HepG2 (cell line): ENCODE measurements around the gene SYNJ2. TPM values are rescaled to one million over a fixed set of nuclear protein-coding genes. Genes with fewer than 3 reads are reported as not detected.

Source experiments
- ARID2 ChIP-seq: sonication (generic); formaldehyde crosslinking; IDR thresholded peaks from 2 replicates; pipeline ENCODE4 v1.8.1; 2022; ENCODE audit warnings: mild to moderate bottlenecking, missing genetic modification reagents, borderline replicate concordance
- CHD4 ChIP-seq: fragments of 200-600 bp; sonication (generic); IDR thresholded peaks from 2 replicates; pipeline ENCODE4 v1.7.0; 2017; ENCODE audit warnings: mild to moderate bottlenecking, low read length, borderline replicate concordance
- EED ChIP-seq: sonication (generic); formaldehyde crosslinking; IDR thresholded peaks from 2 replicates; pipeline ENCODE4 v1.5.0; 2020; ENCODE audit warnings: mild to moderate bottlenecking, missing genetic modification reagents
- GATAD2A ChIP-seq: IDR thresholded peaks from 2 replicates; pipeline ENCODE4 v1.6.1; 2016
- MAFF ChIP-seq: IDR thresholded peaks from 2 replicates; pipeline ENCODE4 v1.6.1; 2011; ENCODE audit warnings: low read depth, low read length, improper control_type of control experiment
- NR2F2 ChIP-seq: IDR thresholded peaks from 2 replicates; pipeline ENCODE4 v1.6.1; 2012; ENCODE audit warnings: low read depth, inconsistent platforms, borderline replicate concordance
- RARG ChIP-seq: sonication (generic); formaldehyde crosslinking; IDR thresholded peaks from 2 replicates; pipeline ENCODE4 v1.4.0; 2020; ENCODE audit warnings: low read depth, mild to moderate bottlenecking, missing genetic modification reagents
- THAP11 ChIP-seq: IDR thresholded peaks from 2 replicates; pipeline ENCODE4 v1.6.1; 2016; ENCODE audit warnings: missing biosample characterization, missing genetic modification reagents
- ZBTB20 ChIP-seq: sonication (generic); formaldehyde crosslinking; IDR thresholded peaks from 2 replicates; pipeline ENCODE4 v1.8.1; 2023; ENCODE audit warnings: missing genetic modification reagents, low read depth, mild to moderate bottlenecking, borderline replicate concordance
- ZFP1 ChIP-seq: IDR thresholded peaks from 2 replicates; pipeline ENCODE4 v1.6.1; 2016
- ZNF337 ChIP-seq: sonication (generic); formaldehyde crosslinking; IDR thresholded peaks from 2 replicates; pipeline ENCODE4 v1.5.1; 2020; ENCODE audit warnings: missing genetic modification reagents, low read depth, mild to moderate bottlenecking, borderline replicate concordance
- ZNF441 ChIP-seq: sonication (generic); formaldehyde crosslinking; IDR thresholded peaks from 2 replicates; pipeline ENCODE4 v1.7.0; 2021; ENCODE audit warnings: missing genetic modification reagents, borderline replicate concordance
- ZNF629 ChIP-seq: sonication (generic); formaldehyde crosslinking; conservative IDR thresholded peaks from 2 replicates; pipeline ENCODE4 v1.5.0; 2020; ENCODE audit warnings: missing genetic modification reagents
- ZNF713 ChIP-seq: sonication (generic); formaldehyde crosslinking; IDR thresholded peaks from 2 replicates; pipeline ENCODE4 v1.4.0; 2020; ENCODE audit warnings: mild to moderate bottlenecking, missing genetic modification reagents
- ZNF749 ChIP-seq: sonication (generic); formaldehyde crosslinking; IDR thresholded peaks from 2 replicates; pipeline ENCODE4 v1.8.0; 2022; ENCODE audit warnings: mild to moderate bottlenecking, missing genetic modification reagents, moderate library complexity, borderline replicate concordance
- ZNF883 ChIP-seq: sonication (generic); formaldehyde crosslinking; IDR thresholded peaks from 2 replicates; pipeline ENCODE4 v1.5.1; 2020; ENCODE audit warnings: mild to moderate bottlenecking, missing genetic modification reagents; ENCODE audit errors: not compliant biosample characterization
- polyA plus RNA-seq, 8 experiments: library from polyadenylated mRNA; depleted of rRNA in 3 of 8; stranded (reverse) in 7 of 8; unstranded in 1 of 8; fragments of >200 nt; fragmentation: Illumina TruSeq in 4 of 8; extraction: Trizol in 4 of 8; gene quantifications; 2 replicates each; pipeline versions ENCODE4 v1.2.1 to v1.2.3, GENCODE V29; 2011 to 2016; ENCODE audit warnings: low read depth in 4 of 8, missing spikeins in 1 of 8, mixed read lengths in 1 of 8; ENCODE audit not compliant: insufficient read depth in 1 of 8
- total RNA-seq, 5 experiments: library from RNA; depleted of rRNA; stranded (reverse); fragments of >200 nt; fragmentation: Illumina TruSeq; extraction: Trizol; gene quantifications; 2 replicates each; pipeline ENCODE4 v1.2.3, GENCODE V29; 2016; ENCODE audit warnings: low read depth in 1 of 5
- TF ChIP-seq, protein P1 (sequence below): sonication (generic); formaldehyde crosslinking; IDR thresholded peaks from 2 replicates; pipeline ENCODE4 v1.5.1; 2020; ENCODE audit warnings: mild to moderate bottlenecking, missing genetic modification reagents, borderline replicate concordance
- TF ChIP-seq, protein P2 (sequence below): sonication (generic); formaldehyde crosslinking; IDR thresholded peaks from 2 replicates; pipeline ENCODE4 v1.5.0; 2020; ENCODE audit warnings: mild to moderate bottlenecking, missing genetic modification reagents
- TF ChIP-seq, protein P3 (sequence below): IDR thresholded peaks from 2 replicates; pipeline ENCODE4 v1.6.1; 2016; ENCODE audit warnings: low read depth
- TF ChIP-seq, protein P4 (sequence below): sonication (generic); formaldehyde crosslinking; IDR thresholded peaks from 2 replicates; pipeline ENCODE4 v1.9.0; 2021; ENCODE audit warnings: missing genetic modification reagents, mild to moderate bottlenecking, borderline replicate concordance
- TF ChIP-seq, protein P5 (sequence below): sonication (generic); formaldehyde crosslinking; IDR thresholded peaks from 2 replicates; pipeline ENCODE4 v1.4.0; 2020; ENCODE audit warnings: missing genetic modification reagents

Gene SYNJ2
- total and polyA plus RNA-seq, 2 of the 13 experiments (the other 11 are each of a cell fraction or from before 2014, with no cell fraction given): 39.1 to 57.6 TPM

DNA sequence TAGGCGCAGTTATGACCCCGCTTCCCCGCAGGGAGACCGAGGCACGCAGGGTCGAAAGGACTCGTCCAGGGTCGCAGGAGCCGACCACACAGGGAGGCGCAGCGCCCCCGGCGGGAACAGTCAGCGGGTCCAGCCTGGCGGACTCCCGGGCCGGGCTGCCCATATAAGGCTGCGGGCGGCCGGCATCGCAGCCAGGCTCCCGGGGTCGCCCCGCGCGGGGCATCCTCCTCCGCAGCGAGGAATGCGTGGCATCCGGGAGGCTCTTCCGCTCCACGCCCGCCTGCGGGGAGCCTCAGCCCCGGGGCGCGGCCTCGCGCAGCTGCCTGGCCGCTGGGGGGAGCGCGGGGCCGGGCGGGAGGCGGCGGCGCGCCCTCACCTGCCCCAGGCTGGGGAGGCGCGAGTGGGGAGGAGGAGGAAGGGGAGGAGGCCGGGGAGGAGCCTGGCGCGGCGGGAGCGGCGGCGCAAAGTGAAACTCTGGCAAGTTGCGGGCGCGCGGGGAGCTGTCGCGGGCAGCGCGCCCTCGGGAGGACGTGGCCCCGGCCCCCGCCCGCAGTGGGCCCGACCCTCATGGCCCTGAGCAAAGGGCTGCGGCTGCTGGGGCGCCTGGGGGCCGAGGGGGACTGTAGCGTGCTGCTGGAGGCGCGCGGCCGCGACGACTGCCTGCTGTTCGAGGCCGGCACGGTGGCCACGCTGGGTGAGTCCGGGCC, at the start of gene SYNJ2 (continued):
- TF ChIP-seq ARID2 (CRISPR knock-in tag) (no peak; the same call in 1 of the 2 replicates), MAFF (no peak), ZFP1 (CRISPR knock-in tag) (no peak), ZNF337 (CRISPR knock-in tag) (no peak; the same call in 1 of the 2 replicates), ZNF441 (CRISPR knock-in tag) (peak; percentile 87), ZNF713 (CRISPR knock-in tag) (0 out of 2 replicates have a peak, but pooled peaks have one; percentile 4), ZBTB20 (no peak; the same call in 1 of the 2 replicates), ZNF883 (peak; percentile 18), NR2F2 (no peak; the same call in 1 of the 2 replicates), ZNF629 (peak; percentile 45; the same call in 1 of the 2 replicates), ZNF749 (CRISPR knock-in tag) (peak; percentile 80; the same call in 1 of the 2 replicates), GATAD2A (CRISPR knock-in tag) (no peak; the same call in none of the 2 replicates), RARG (no peak), CHD4 (no peak), THAP11 (no peak; the same call in 1 of the 2 replicates), EED (no peak; the same call in 1 of the 2 replicates)
- TF ChIP-seq, protein P1, sequence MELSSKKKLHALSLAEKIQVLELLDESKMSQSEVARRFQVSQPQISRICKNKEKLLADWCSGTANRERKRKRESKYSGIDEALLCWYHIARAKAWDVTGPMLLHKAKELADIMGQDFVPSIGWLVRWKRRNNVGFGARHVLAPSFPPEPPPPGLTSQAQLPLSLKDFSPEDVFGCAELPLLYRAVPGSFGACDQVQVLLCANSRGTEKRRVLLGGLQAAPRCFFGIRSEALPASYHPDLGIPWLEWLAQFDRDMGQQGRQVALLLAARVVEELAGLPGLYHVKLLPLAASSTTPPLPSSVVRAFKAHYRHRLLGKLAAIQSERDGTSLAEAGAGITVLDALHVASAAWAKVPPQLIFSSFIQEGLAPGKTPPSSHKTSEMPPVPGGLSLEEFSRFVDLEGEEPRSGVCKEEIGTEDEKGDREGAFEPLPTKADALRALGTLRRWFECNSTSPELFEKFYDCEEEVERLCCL (CRISPR knock-in tag): peak; percentile 53; the same call in 1 of the 2 replicates
- TF ChIP-seq, protein P2, sequence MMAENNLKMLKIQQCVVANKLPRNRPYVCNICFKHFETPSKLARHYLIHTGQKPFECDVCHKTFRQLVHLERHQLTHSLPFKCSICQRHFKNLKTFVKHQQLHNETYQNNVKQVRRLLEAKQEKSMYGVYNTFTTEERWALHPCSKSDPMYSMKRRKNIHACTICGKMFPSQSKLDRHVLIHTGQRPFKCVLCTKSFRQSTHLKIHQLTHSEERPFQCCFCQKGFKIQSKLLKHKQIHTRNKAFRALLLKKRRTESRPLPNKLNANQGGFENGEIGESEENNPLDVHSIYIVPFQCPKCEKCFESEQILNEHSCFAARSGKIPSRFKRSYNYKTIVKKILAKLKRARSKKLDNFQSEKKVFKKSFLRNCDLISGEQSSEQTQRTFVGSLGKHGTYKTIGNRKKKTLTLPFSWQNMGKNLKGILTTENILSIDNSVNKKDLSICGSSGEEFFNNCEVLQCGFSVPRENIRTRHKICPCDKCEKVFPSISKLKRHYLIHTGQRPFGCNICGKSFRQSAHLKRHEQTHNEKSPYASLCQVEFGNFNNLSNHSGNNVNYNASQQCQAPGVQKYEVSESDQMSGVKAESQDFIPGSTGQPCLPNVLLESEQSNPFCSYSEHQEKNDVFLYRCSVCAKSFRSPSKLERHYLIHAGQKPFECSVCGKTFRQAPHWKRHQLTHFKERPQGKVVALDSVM: peak; percentile 77; the same call in 1 of the 2 replicates
- TF ChIP-seq, protein P3, sequence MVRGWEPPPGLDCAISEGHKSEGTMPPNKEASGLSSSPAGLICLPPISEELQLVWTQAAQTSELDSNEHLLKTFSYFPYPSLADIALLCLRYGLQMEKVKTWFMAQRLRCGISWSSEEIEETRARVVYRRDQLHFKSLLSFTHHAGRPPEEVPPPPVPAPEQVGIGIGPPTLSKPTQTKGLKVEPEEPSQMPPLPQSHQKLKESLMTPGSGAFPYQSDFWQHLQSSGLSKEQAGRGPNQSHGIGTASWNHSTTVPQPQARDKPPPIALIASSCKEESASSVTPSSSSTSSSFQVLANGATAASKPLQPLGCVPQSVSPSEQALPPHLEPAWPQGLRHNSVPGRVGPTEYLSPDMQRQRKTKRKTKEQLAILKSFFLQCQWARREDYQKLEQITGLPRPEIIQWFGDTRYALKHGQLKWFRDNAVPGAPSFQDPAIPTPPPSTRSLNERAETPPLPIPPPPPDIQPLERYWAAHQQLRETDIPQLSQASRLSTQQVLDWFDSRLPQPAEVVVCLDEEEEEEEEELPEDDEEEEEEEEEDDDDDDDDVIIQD: 0 out of 2 replicates have a peak, but pooled peaks have one; percentile 8
- TF ChIP-seq, protein P4, sequence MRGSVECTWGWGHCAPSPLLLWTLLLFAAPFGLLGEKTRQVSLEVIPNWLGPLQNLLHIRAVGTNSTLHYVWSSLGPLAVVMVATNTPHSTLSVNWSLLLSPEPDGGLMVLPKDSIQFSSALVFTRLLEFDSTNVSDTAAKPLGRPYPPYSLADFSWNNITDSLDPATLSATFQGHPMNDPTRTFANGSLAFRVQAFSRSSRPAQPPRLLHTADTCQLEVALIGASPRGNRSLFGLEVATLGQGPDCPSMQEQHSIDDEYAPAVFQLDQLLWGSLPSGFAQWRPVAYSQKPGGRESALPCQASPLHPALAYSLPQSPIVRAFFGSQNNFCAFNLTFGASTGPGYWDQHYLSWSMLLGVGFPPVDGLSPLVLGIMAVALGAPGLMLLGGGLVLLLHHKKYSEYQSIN: no peak
- TF ChIP-seq, protein P5, sequence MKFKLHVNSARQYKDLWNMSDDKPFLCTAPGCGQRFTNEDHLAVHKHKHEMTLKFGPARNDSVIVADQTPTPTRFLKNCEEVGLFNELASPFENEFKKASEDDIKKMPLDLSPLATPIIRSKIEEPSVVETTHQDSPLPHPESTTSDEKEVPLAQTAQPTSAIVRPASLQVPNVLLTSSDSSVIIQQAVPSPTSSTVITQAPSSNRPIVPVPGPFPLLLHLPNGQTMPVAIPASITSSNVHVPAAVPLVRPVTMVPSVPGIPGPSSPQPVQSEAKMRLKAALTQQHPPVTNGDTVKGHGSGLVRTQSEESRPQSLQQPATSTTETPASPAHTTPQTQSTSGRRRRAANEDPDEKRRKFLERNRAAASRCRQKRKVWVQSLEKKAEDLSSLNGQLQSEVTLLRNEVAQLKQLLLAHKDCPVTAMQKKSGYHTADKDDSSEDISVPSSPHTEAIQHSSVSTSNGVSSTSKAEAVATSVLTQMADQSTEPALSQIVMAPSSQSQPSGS (CRISPR knock-in tag): no peak; the same call in 1 of the 2 replicates
